Measurements from ENCODE around the gene FUOM. TPM values are rescaled to one million over a fixed set of nuclear protein-coding genes. Genes with fewer than 3 reads are reported as not detected.

Gene FUOM
- total and polyA plus RNA-seq, 9 of the 15 experiments (the other 6 are each of a cell fraction or from before 2014, with no cell fraction given): 1.8 to 96.1 (median 27.0) TPM

- TF ChIP-seq, protein P1, sequence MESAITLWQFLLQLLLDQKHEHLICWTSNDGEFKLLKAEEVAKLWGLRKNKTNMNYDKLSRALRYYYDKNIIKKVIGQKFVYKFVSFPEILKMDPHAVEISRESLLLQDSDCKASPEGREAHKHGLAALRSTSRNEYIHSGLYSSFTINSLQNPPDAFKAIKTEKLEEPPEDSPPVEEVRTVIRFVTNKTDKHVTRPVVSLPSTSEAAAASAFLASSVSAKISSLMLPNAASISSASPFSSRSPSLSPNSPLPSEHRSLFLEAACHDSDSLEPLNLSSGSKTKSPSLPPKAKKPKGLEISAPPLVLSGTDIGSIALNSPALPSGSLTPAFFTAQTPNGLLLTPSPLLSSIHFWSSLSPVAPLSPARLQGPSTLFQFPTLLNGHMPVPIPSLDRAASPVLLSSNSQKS (CRISPR knock-in tag; IDR thresholded peaks at IDR 0.05): no peak
- TF ChIP-seq ZC3H4 (CRISPR knock-in tag; IDR thresholded peaks at IDR 0.05; ENCODE audit: borderline replicate concordance) (no peak; the same call in 1 of the 2 replicates), BMI1 (IDR thresholded peaks at IDR 0.05; ENCODE audit: low read length) (no peak), XRCC4 (IDR thresholded peaks at IDR 0.05; ENCODE audit: extremely low read depth, insufficient read depth, insufficient read length) (no peak), SNIP1 (IDR thresholded peaks at IDR 0.05; ENCODE audit: low read depth) (no peak), KAT2B (IDR thresholded peaks at IDR 0.05; ENCODE audit: low read depth, low read length) (no peak), TBP (optimal IDR thresholded peaks at IDR 0.05; ENCODE audit: low read depth, low read length) (peak; percentile 65), ELF4 (CRISPR knock-in tag; IDR thresholded peaks at IDR 0.05) (no peak), ZHX1 (conservative IDR thresholded peaks at IDR 0.05; ENCODE audit: low read length) (no peak), IFI16 (CRISPR knock-in tag; IDR thresholded peaks at IDR 0.05) (no peak), MTA1 (IDR thresholded peaks at IDR 0.05; ENCODE audit: borderline replicate concordance) (peak; percentile 93), ZNF79 (CRISPR knock-in tag; IDR thresholded peaks at IDR 0.05; ENCODE audit: low read depth) (no peak), LCOR (CRISPR knock-in tag; IDR thresholded peaks at IDR 0.05) (peak; percentile 70), ZNF584 (CRISPR knock-in tag; IDR thresholded peaks at IDR 0.05; ENCODE audit: low read depth) (no peak)
- TF ChIP-seq, protein P2, sequence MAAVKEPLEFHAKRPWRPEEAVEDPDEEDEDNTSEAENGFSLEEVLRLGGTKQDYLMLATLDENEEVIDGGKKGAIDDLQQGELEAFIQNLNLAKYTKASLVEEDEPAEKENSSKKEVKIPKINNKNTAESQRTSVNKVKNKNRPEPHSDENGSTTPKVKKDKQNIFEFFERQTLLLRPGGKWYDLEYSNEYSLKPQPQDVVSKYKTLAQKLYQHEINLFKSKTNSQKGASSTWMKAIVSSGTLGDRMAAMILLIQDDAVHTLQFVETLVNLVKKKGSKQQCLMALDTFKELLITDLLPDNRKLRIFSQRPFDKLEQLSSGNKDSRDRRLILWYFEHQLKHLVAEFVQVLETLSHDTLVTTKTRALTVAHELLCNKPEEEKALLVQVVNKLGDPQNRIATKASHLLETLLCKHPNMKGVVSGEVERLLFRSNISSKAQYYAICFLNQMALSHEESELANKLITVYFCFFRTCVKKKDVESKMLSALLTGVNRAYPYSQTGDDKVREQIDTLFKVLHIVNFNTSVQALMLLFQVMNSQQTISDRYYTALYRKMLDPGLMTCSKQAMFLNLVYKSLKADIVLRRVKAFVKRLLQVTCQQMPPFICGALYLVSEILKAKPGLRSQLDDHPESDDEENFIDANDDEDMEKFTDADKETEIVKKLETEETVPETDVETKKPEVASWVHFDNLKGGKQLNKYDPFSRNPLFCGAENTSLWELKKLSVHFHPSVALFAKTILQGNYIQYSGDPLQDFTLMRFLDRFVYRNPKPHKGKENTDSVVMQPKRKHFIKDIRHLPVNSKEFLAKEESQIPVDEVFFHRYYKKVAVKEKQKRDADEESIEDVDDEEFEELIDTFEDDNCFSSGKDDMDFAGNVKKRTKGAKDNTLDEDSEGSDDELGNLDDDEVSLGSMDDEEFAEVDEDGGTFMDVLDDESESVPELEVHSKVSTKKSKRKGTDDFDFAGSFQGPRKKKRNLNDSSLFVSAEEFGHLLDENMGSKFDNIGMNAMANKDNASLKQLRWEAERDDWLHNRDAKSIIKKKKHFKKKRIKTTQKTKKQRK (IDR thresholded peaks at IDR 0.05; ENCODE audit: borderline replicate concordance, low read depth, low read length): no peak
- TF ChIP-seq, protein P3, sequence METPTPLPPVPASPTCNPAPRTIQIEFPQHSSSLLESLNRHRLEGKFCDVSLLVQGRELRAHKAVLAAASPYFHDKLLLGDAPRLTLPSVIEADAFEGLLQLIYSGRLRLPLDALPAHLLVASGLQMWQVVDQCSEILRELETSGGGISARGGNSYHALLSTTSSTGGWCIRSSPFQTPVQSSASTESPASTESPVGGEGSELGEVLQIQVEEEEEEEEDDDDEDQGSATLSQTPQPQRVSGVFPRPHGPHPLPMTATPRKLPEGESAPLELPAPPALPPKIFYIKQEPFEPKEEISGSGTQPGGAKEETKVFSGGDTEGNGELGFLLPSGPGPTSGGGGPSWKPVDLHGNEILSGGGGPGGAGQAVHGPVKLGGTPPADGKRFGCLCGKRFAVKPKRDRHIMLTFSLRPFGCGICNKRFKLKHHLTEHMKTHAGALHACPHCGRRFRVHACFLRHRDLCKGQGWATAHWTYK (CRISPR knock-in tag; IDR thresholded peaks at IDR 0.05): no peak
These were observed 36.3 kb upstream of the FUOM start, which contains the start of gene MTG1 (continued) for GRCh38 chr10:133394064-133394663.

Data from K562 (cell line).